H1 (cell line): ENCODE measurements around the gene CASP3. TPM values are rescaled to one million over a fixed set of nuclear protein-coding genes. Genes with fewer than 3 reads are reported as not detected.

Source experiments
- CTCF ChIA-PET: fragments of 300-600 bp; sonication (Branson Sonifier 250); formaldehyde crosslinking; loops from one replicate; lab custom pipeline; 2021; ENCODE audit not compliant: partially characterized antibody; lab: Charles Lee
- POLR2A ChIA-PET: fragments of 300-600 bp; sonication (Branson Sonifier 250); formaldehyde crosslinking; loops from one replicate; lab custom pipeline; 2021; ENCODE audit warnings: inconsistent platforms; ENCODE audit not compliant: partially characterized antibody; lab: Charles Lee
- DNase-seq, 2 experiments: peaks; one replicate each; pipeline versions ENCODE4 v3.0.0 to v3.0.0-alpha.2; 2010 to 2022; ENCODE audit warnings: low spot score in 2 of 2, low read depth in 1 of 2, mixed read lengths in 1 of 2
- FAIRE-seq: peaks from 2 replicates; lab custom pipeline; 2011; peaks lifted over from hg19 to GRCh38; lab: Jason Lieb, UNC
- H2AFZ ChIP-seq: 2 replicates; pipeline ENCODE4 v1.8.1; 2012; ENCODE audit warnings: low read length, inconsistent platforms
- H2AK5ac ChIP-seq: 2 replicates; pipeline ENCODE4 v1.6.1; 2013; ENCODE audit warnings: low read depth, low read length
- H2BK120ac ChIP-seq: replicated peaks from 2 replicates; pipeline ENCODE3; 2013; ENCODE audit warnings: low read depth, low read length, inconsistent platforms
- H2BK12ac ChIP-seq: 2 replicates; pipeline ENCODE4 v1.6.1; 2013; ENCODE audit warnings: low read depth, low read length
- H2BK15ac ChIP-seq: 2 replicates; pipeline ENCODE4 v1.6.1; 2013; ENCODE audit warnings: low read length
- H2BK20ac ChIP-seq: 2 replicates; pipeline ENCODE4 v1.6.1; 2013; ENCODE audit warnings: low read length
- H2BK5ac ChIP-seq: 2 replicates; pipeline ENCODE4 v1.6.1; 2013; ENCODE audit warnings: low read depth, low read length
- H3K14ac ChIP-seq: 2 replicates; pipeline ENCODE4 v1.6.1; 2013; ENCODE audit warnings: inconsistent platforms; ENCODE audit not compliant: insufficient read length
- H3K18ac ChIP-seq: 2 replicates; pipeline ENCODE4 v1.6.1; 2013; ENCODE audit warnings: low read length; ENCODE audit errors: extremely low read depth
- H3K23ac ChIP-seq: 2 replicates; pipeline ENCODE4 v1.6.1; 2013; ENCODE audit warnings: inconsistent platforms; ENCODE audit not compliant: insufficient read length
- H3K23me2 ChIP-seq: 2 replicates; pipeline ENCODE4 v1.6.1; 2013; ENCODE audit warnings: low read depth, low read length
- H3K27ac ChIP-seq: 2 replicates; pipeline ENCODE4 v1.6.1; 2011; ENCODE audit warnings: low read depth, low read length, inconsistent platforms
- H3K27me3 ChIP-seq, 4 experiments: replicated peaks in 1 of 4; 1 replicate in 1 of 4; 2 replicates in 3 of 4; pipeline versions ENCODE4 v1.6.1 to v1.8.1; 2011 to 2013; ENCODE audit warnings: low read length in 3 of 4, mild to moderate bottlenecking in 3 of 4, inconsistent platforms in 2 of 4, mixed read lengths in 2 of 4, moderate library complexity in 1 of 4; ENCODE audit not compliant: control insufficient read depth in 3 of 4, insufficient read depth in 3 of 4; ENCODE audit errors: extremely low read depth in 1 of 4
- H3K36me3 ChIP-seq, 4 experiments: 2 replicates each; pipeline versions ENCODE4 v1.6.1 to v1.8.1; 2011 to 2013; ENCODE audit warnings: mild to moderate bottlenecking in 4 of 4, low read length in 3 of 4, moderate library complexity in 2 of 4, control low read depth in 1 of 4, inconsistent platforms in 1 of 4; ENCODE audit not compliant: insufficient read depth in 4 of 4, control insufficient read depth in 2 of 4
- H3K4ac ChIP-seq: replicated peaks from 2 replicates; pipeline ENCODE3; 2013; ENCODE audit warnings: low read length, low read depth, mixed read lengths, inconsistent platforms; ENCODE audit not compliant: insufficient read length
- H3K4me1 ChIP-seq, 4 experiments: replicated peaks in 1 of 4; 1 replicate in 1 of 4; 2 replicates in 3 of 4; pipeline versions ENCODE4 v1.6.1 to v1.8.1; 2011 to 2013; ENCODE audit warnings: low read length in 3 of 4, inconsistent platforms in 2 of 4, mixed read lengths in 1 of 4; ENCODE audit not compliant: insufficient read depth in 4 of 4, control insufficient read depth in 3 of 4
- H3K4me2 ChIP-seq, 2 experiments: 2 replicates each; pipeline versions ENCODE4 v1.6.1 to v1.8.1; 2011 to 2013; ENCODE audit warnings: low read depth in 2 of 2, low read length in 2 of 2, control low read depth in 1 of 2, inconsistent platforms in 1 of 2, mild to moderate bottlenecking in 1 of 2; ENCODE audit not compliant: insufficient read depth in 1 of 2
- H3K4me3 ChIP-seq, 4 experiments: fragments of 200-600, 300-600 bp in 1 of 4; sonication (generic), shearing (Covaris generic), sonication (Bioruptor Twin) in 1 of 4; 2 replicates each; pipeline versions ENCODE4 v1.5.1 to v1.8.1; 2011 to 2016; ENCODE audit warnings: low read length in 4 of 4, low read depth in 3 of 4, control low read depth in 2 of 4, inconsistent platforms in 2 of 4, mild to moderate bottlenecking in 2 of 4, mixed read lengths in 1 of 4, moderate library complexity in 1 of 4; ENCODE audit not compliant: insufficient read depth in 2 of 4; ENCODE audit errors: extremely low read depth in 1 of 4
- H3K56ac ChIP-seq: replicated peaks from 2 replicates; pipeline ENCODE3; 2013; ENCODE audit warnings: low read depth, mild to moderate bottlenecking, mixed read lengths, low read length, inconsistent platforms; ENCODE audit not compliant: insufficient read length
- H3K79me1 ChIP-seq: 2 replicates; pipeline ENCODE4 v1.6.1; 2013; ENCODE audit warnings: low read depth, low read length, control low read depth
- H3K79me2 ChIP-seq, 2 experiments: 2 replicates each; pipeline versions ENCODE4 v1.6.1 to v1.8.1; 2012 to 2013; ENCODE audit warnings: low read length in 2 of 2, mild to moderate bottlenecking in 2 of 2, inconsistent platforms in 1 of 2; ENCODE audit not compliant: insufficient read depth in 2 of 2, control insufficient read depth in 1 of 2
- H3K9ac ChIP-seq, 4 experiments: replicated peaks in 1 of 4; 1 replicate in 1 of 4; 2 replicates in 3 of 4; pipeline versions ENCODE4 v1.6.1 to v1.8.1; 2011 to 2013; ENCODE audit warnings: low read depth in 3 of 4, low read length in 3 of 4, control low read depth in 2 of 4, mild to moderate bottlenecking in 2 of 4, moderate library complexity in 2 of 4, inconsistent platforms in 1 of 4; ENCODE audit errors: extremely low read depth in 1 of 4
- H3K9me3 ChIP-seq, 2 experiments: 2 replicates each; pipeline versions ENCODE4 v1.6.1 to v1.8.1; 2012 to 2013; ENCODE audit warnings: mild to moderate bottlenecking in 2 of 2, moderate library complexity in 2 of 2, control low read depth in 1 of 2, inconsistent platforms in 1 of 2, low read depth in 1 of 2, low read length in 1 of 2, mixed read lengths in 1 of 2; ENCODE audit not compliant: insufficient read depth in 2 of 2
- H4K20me1 ChIP-seq, 2 experiments: replicated peaks in 1 of 2; 2 replicates each; pipeline versions ENCODE3 to v1.8.1; 2011 to 2013; ENCODE audit warnings: inconsistent platforms in 2 of 2, low read length in 2 of 2, mild to moderate bottlenecking in 1 of 2; ENCODE audit not compliant: insufficient read depth in 2 of 2, control insufficient read depth in 1 of 2
- H4K5ac ChIP-seq: 2 replicates; pipeline ENCODE4 v1.6.1; 2013; ENCODE audit warnings: low read length, low read depth, mixed read lengths, inconsistent platforms; ENCODE audit not compliant: insufficient read length
- H4K8ac ChIP-seq: 2 replicates; pipeline ENCODE4 v1.8.0; 2013; ENCODE audit warnings: mild to moderate bottlenecking, moderate library complexity, low read length, inconsistent platforms; ENCODE audit not compliant: insufficient read depth; ENCODE audit errors: extremely low read depth
- H4K91ac ChIP-seq: replicated peaks from 2 replicates; pipeline ENCODE3; 2013; ENCODE audit warnings: low read length, mixed read lengths, inconsistent platforms; ENCODE audit not compliant: insufficient read length
- CBX8 ChIP-seq: fragments of 300-800, 300-1000 bp; sonication (generic); IDR thresholded peaks from 2 replicates; pipeline ENCODE4 v1.7.1; 2016; ENCODE audit warnings: low read depth, low read length, borderline replicate concordance
- CHD2 ChIP-seq: IDR thresholded peaks from 2 replicates; pipeline ENCODE4 v1.6.1; 2012; ENCODE audit warnings: low read length, improper control_type of control experiment
- E2F6 ChIP-seq: IDR thresholded peaks from 2 replicates; pipeline ENCODE4 v1.6.1; 2012; ENCODE audit warnings: inconsistent platforms
- FOSL1 ChIP-seq: IDR thresholded peaks from 2 replicates; pipeline ENCODE4 v1.6.1; 2011; ENCODE audit warnings: mild to moderate bottlenecking, low read depth, low read length, moderate library complexity; ENCODE audit not compliant: insufficient read depth
- KDM1A ChIP-seq: fragments of 200-600, 300-600 bp; sonication (generic); IDR thresholded peaks from 2 replicates; pipeline ENCODE4 v1.7.1; 2016; ENCODE audit warnings: mild to moderate bottlenecking, low read length, borderline replicate concordance
- MAFK ChIP-seq: IDR thresholded peaks from 2 replicates; pipeline ENCODE4 v1.6.1; 2012; ENCODE audit warnings: low read depth, mild to moderate bottlenecking, improper control_type of control experiment, low read length
- SP2 ChIP-seq: IDR thresholded peaks from 2 replicates; pipeline ENCODE4 v1.6.1; 2012; ENCODE audit warnings: mild to moderate bottlenecking, low read length, inconsistent platforms
- SP4 ChIP-seq: IDR thresholded peaks from 2 replicates; pipeline ENCODE4 v1.6.1; 2012; ENCODE audit warnings: low read length, inconsistent platforms
- SUZ12 ChIP-seq: fragments of 200-600 bp; sonication (generic); IDR thresholded peaks from 2 replicates; pipeline ENCODE4 v1.6.1; 2012; ENCODE audit warnings: mild to moderate bottlenecking, inconsistent platforms, low read length, moderate library complexity, mixed read lengths
- TAF7 ChIP-seq: optimal IDR thresholded peaks from 2 replicates; pipeline ENCODE3; 2011; ENCODE audit warnings: low read depth, mild to moderate bottlenecking, inconsistent platforms, low read length, moderate library complexity, borderline replicate concordance
- YY1 ChIP-seq: IDR thresholded peaks from 2 replicates; pipeline ENCODE4 v1.6.1; 2011; ENCODE audit warnings: low read depth, mild to moderate bottlenecking, low read length
- WGBS, 2 experiments: shearing (Covaris generic) in 1 of 2; methylation state at CpG; one replicate each; pipeline versions ENCODE4 v1.1.6 to v1.1.7; 2013 to 2015; ENCODE audit warnings: low lambda C conversion rate in 2 of 2, mixed read lengths in 2 of 2, inconsistent platforms in 1 of 2, low coverage in 1 of 2, missing lambda C conversion rate in 1 of 2; ENCODE audit not compliant: insufficient replicate concordance in 2 of 2, insufficient coverage in 1 of 2, insufficient read length in 1 of 2; ENCODE audit errors: extremely low coverage in 1 of 2, missing lambda C conversion rate in 1 of 2; 5-methylcytosine and 5-hydroxymethylcytosine counted together
- polyA plus RNA-seq, 7 experiments: library from polyadenylated mRNA; depleted of rRNA in 3 of 7; stranded (reverse) in 5 of 7; unstranded in 2 of 7; fragments of >200 nt in 5 of 7; fragments of 200-250 nt in 2 of 7; gene quantifications; 1 replicate in 5 of 7; 2 replicates in 1 of 7; 4 replicates in 1 of 7; pipeline versions ENCODE4 v1.2.1 to v1.2.3, GENCODE V29; 2011 to 2013; ENCODE audit warnings: missing spikeins in 2 of 7, mixed read lengths in 2 of 7
- total RNA-seq: library from RNA; stranded (reverse); fragmentation: NEBNext Ultra II Directional; extraction: Animal tissue kit (Norgen Biotek cat#: 25700); gene quantifications from 2 replicates; pipeline ENCODE4 v1.2.1, GENCODE V29; 2021
- TF ChIP-seq, protein P1 (sequence below): IDR thresholded peaks from 2 replicates; pipeline ENCODE4 v1.6.1; 2012; ENCODE audit warnings: low read length, inconsistent platforms

Gene CASP3
- total and polyA plus RNA-seq, 2 of the 8 experiments (the other 6 are each of a cell fraction or from before 2014, with no cell fraction given), result 27.8 to 82.5 TPM

DNA sequence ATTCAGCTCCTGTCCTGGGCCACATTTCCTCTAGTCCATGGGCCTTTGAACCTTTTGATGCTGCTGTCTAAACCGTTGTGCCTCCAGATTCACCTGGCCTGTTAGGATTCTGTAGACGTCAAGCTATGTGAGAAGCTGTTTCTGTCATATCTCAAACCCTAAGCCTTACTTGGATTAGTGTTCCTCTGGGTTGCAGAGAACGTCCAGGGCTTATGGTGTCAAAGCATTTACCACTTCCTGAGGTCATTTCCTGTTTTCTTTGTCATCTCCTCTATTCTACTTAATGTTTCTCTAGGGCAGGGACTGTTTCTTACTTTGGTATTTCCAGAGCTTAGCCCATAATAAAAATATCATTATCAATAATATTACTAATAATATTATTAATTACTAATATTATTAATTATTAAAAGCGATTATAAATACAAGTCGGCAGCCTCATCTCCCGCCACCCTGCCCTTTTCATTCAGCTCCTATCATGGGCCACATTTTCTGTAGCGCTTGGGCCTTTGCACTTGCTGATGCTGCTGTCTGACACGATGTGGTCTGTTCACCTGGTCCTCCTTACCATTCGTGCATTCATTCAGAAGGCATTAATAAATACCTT, 19.4 kb upstream of the CASP3 start:
- Histone ChIP-seq H3K56ac (no peak overlapping the region), H2AK5ac (no peak overlapping the region), H2BK5ac (no peak overlapping the region), H4K91ac (no peak overlapping the region), H4K5ac (no peak overlapping the region), H3K27ac (no peak overlapping the region), H3K14ac (no peak overlapping the region), H3K4ac (no peak overlapping the region), H3K4me3 (no peak overlapping the region), H3K79me1 (no peaks in the 10 kb centered on the region), H2BK12ac (no peak overlapping the region), H3K4me2 (no peak overlapping the region), H3K4me1 (no peaks in the 10 kb centered on the region), H3K9ac (peak overlapping the region in 1 of 4 experiments; percentile 21; a peak in 2 of 7 replicates), H3K9me3 (no peaks in the 10 kb centered on the region), H3K36me3 (no peaks in the 10 kb centered on the region; a peak in 1 of 8 replicates), H4K8ac (no peak overlapping the region), H2BK120ac (no peak overlapping the region), H3K18ac (no peak overlapping the region), H2AFZ (no peak overlapping the region), H2BK15ac (no peak overlapping the region), H4K20me1 (no peaks in the 10 kb centered on the region), H3K27me3 (no peaks in the 10 kb centered on the region), H3K23me2 (no peaks in the 10 kb centered on the region), H3K79me2 (no peaks in the 10 kb centered on the region), H3K23ac (no peak overlapping the region), H2BK20ac (no peak overlapping the region)
- ChIA-PET POLR2A (interaction anchor here (0.9 kb wide), 1 partner anchor 28 kb away, joined by 3 read pairs; no protein-coding TSS in a partner anchor), CTCF (no interaction called here)
- 94% methylated on average over 9 of the region's 9 CpGs; no CpG with 5 or more reads in 1 of the 2 experiments for WGBS, 2 experiments
- FAIRE-seq (no peak), DNase-seq (no peak)
- TF ChIP-seq KDM1A (no peak), SP4 (no peak), MAFK (no peak), SUZ12 (no peak), FOSL1 (no peak), CHD2 (no peak), TAF7 (no peak), CBX8 (no peak), SP2 (no peak), YY1 (no peak), E2F6 (no peak)
- TF ChIP-seq, protein P1, sequence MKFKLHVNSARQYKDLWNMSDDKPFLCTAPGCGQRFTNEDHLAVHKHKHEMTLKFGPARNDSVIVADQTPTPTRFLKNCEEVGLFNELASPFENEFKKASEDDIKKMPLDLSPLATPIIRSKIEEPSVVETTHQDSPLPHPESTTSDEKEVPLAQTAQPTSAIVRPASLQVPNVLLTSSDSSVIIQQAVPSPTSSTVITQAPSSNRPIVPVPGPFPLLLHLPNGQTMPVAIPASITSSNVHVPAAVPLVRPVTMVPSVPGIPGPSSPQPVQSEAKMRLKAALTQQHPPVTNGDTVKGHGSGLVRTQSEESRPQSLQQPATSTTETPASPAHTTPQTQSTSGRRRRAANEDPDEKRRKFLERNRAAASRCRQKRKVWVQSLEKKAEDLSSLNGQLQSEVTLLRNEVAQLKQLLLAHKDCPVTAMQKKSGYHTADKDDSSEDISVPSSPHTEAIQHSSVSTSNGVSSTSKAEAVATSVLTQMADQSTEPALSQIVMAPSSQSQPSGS, result no peak
